Measurements from ENCODE around the gene ZBTB40. TPM values are rescaled to one million over a fixed set of nuclear protein-coding genes. Genes with fewer than 3 reads are reported as not detected.
A peak's percentile ranks its signal among the peaks of the same experiment; 100 is the strongest.

The ZBTB40 gene
- polyA plus RNA-seq, 2 of the 4 experiments (the other 2 are of a cell fraction), result 6.2 to 7.0 TPM

- DNase-seq (ENCODE audit: low read depth in 1 of 2, low spot score in 1 of 2) (no peak), ATAC-seq (no peak), FAIRE-seq (no peak)
- TF ChIP-seq REST (IDR thresholded peaks at IDR 0.05), result no peak
- no peak for TF ChIP-seq TFCP2L1 (CRISPR knock-in tag; IDR thresholded peaks at IDR 0.05)
- H3K9me3 ChIP-seq, result no peaks in the 10 kb centered on the region
- H3K4me2 ChIP-seq, result no peak overlapping the region
- H3K4me1 ChIP-seq, result peaks cover 18% of the 10 kb centered on the region
- WGBS (ENCODE audit: missing lambda C conversion rate), result 3% methylated on average over 2 of the region's 2 CpGs
- H3K4me3 ChIP-seq, result no peak overlapping the region
- CTCF ChIA-PET, result interaction anchor here (1.6 to 10.4 kb wide), 4 partner anchors 215 to 309 kb away, joined by 5 to 248 read pairs (median 8); partner anchors contain the start of gene C1QC
- POLR2A ChIA-PET, result no interaction called here
- no peak overlapping the region for H3K27ac ChIP-seq
These were observed 32.7 kb upstream of the ZBTB40 start for GRCh38 chr1:22418933-22419382.

DNA sequence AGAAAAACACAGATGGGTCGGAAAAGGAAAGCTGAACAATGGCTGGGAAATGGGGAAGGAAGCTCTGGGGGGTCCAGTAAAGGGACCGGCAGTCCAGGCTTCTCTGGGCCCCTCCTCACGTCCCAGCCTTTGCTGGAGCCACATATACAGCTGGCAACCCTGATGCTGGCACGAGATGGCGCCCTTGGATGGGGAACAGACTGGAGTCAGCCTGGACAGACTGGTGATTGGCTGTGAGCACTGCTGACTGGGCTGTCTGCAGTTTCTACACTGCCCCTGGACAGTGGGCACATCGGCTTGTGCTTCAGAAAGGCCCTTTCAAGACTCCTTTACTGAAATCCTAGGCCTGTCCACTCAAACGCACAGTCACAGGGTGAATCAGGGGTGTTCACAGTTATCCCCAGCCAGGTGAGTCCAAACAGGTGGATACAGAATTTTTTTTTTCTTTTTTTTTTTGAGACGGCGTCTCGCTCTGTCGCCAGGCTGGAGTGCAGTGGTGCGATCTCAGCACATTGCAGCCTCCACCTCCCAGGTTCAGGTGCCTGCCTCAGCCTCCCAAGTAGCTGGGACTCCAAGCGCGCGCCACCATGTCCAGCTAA lies 31.1 kb upstream of the ZBTB40 start:
- H3K9me3 ChIP-seq, result no peaks in the 10 kb centered on the region
- 46% methylated on average over 14 of the region's 15 CpGs for WGBS (ENCODE audit: missing lambda C conversion rate)
- no peak overlapping the region for H3K4me3 ChIP-seq
- ATAC-seq (peak; percentile 92 to 97), DNase-seq (ENCODE audit: low read depth in 1 of 2, low spot score in 1 of 2) (peak; percentile 76 to 84), FAIRE-seq (no peak)
- H3K4me1 ChIP-seq, result peaks cover 8% of the 10 kb centered on the region
- no peak overlapping the region for H3K27ac ChIP-seq
- ChIA-PET CTCF (interaction anchor here (0.5 to 10.4 kb wide), 34 partner anchors 10 to 913 kb away, joined by 3 to 248 read pairs (median 3); partner anchors contain the start of genes C1QA, C1QB and C1QC), POLR2A (interaction anchor here (1.4 kb wide), 1 partner anchor 221 kb away, joined by 4 read pairs; no protein-coding TSS in a partner anchor)
- H3K4me2 ChIP-seq, result no peak overlapping the region
- TF ChIP-seq CBX2 (IDR thresholded peaks at IDR 0.05; ENCODE audit: borderline replicate concordance, low read depth), result no peak
- TF ChIP-seq SMC3 (IDR thresholded peaks at IDR 0.05), result peak; percentile 93
- TF ChIP-seq MAZ (IDR thresholded peaks at IDR 0.05; ENCODE audit: borderline replicate concordance, low read depth, low read length), result no peak
- TF ChIP-seq HOXB13 (CRISPR knock-in tag; IDR thresholded peaks at IDR 0.05; ENCODE audit: low read depth), result no peak
- peak; percentile 85 for TF ChIP-seq MAFK (IDR thresholded peaks at IDR 0.05; ENCODE audit: partially characterized antibody)
- peak; percentile 91 to 97 for TF ChIP-seq RAD21 (conservative IDR thresholded peaks at IDR 0.05 in 1 of 2, IDR thresholded peaks at IDR 0.05 in 1 of 2)
- no peak for TF ChIP-seq ZC3H11A (IDR thresholded peaks at IDR 0.05)
- TF ChIP-seq CTCF (IDR thresholded peaks at IDR 0.05), result peak; percentile 69

DNA sequence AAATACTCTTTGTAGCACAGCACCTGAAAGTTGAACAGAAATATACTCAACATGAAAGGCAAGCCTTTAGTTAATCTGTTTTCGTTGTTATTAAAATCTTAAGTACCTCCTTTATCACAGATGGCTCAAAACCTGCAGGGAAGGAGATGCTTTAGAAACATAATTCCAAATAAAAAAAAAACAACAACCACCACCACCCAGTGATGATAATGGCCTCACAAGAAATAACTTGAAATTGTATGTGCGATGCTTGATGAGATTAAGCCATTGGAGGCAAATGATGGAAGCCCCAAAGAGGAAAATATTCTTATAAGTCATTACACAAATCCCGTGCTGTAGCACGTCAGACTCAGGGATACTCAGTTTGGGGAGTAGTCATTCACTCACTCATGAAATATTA lies 24.9 kb upstream of the ZBTB40 start:
- no peak for DNase-seq (ENCODE audit: low read depth in 1 of 2, low spot score in 1 of 2)
- no peak for ATAC-seq
- Histone ChIP-seq H3K27ac (no peak overlapping the region), H3K4me3 (no peak overlapping the region), H3K9me3 (no peaks in the 10 kb centered on the region), H3K4me1 (no peaks in the 10 kb centered on the region), H3K4me2 (no peak overlapping the region)
- FAIRE-seq, result no peak
- ChIA-PET CTCF (interaction anchor here (5.0 kb wide), 1 partner anchor 215 kb away, joined by 21 read pairs; no protein-coding TSS in a partner anchor), POLR2A (no interaction called here)
- TF ChIP-seq POLR2A (IDR thresholded peaks at IDR 0.05; ENCODE audit: low read length) (no peak), MAX (IDR thresholded peaks at IDR 0.05) (no peak), CTCF (IDR thresholded peaks at IDR 0.05) (no peak), JUN (IDR thresholded peaks at IDR 0.05) (no peak), GATA3 (IDR thresholded peaks at IDR 0.05; ENCODE audit: borderline replicate concordance) (no peak), TP53 (CRISPR knock-in tag; IDR thresholded peaks at IDR 0.05) (no peak), BHLHE40 (IDR thresholded peaks at IDR 0.05; ENCODE audit: low read depth, low read length) (no peak), NR3C1 (IDR thresholded peaks at IDR 0.05) (no peak), RARB (CRISPR knock-in tag; IDR thresholded peaks at IDR 0.05) (no peak), CHD4 (IDR thresholded peaks at IDR 0.05; ENCODE audit: borderline replicate concordance) (no peak), CEBPB (IDR thresholded peaks at IDR 0.05) (no peak), MYC (IDR thresholded peaks at IDR 0.05; ENCODE audit: borderline replicate concordance, low read length) (no peak), POLR2AphosphoS2 (conservative IDR thresholded peaks at IDR 0.05; ENCODE audit: low read length) (no peak)
- 80% methylated on average over 4 of the region's 4 CpGs for WGBS (ENCODE audit: missing lambda C conversion rate)
